HUES64 (cell line): Measurements from ENCODE around the gene RPH3AL.
A peak's percentile ranks its signal among the peaks of the same experiment; 100 is the strongest.
"Not testable (repeated sequence)": the region's sequence is repeated elsewhere in the genome, so short reads cannot be mapped to it uniquely, and the experiment has no call there.

Source experiments
- H3K27ac ChIP-seq: 2 replicates; pipeline ENCODE4 v1.7.0; 2013; ENCODE audit warnings: low read depth, low read length, inconsistent platforms
- H3K27me3 ChIP-seq: 2 replicates; pipeline ENCODE4 v1.6.1; 2013; ENCODE audit warnings: mild to moderate bottlenecking, low read length; ENCODE audit not compliant: insufficient read depth
- H3K36me3 ChIP-seq: 2 replicates; pipeline ENCODE4 v1.6.1; 2013; ENCODE audit warnings: mild to moderate bottlenecking, low read length; ENCODE audit not compliant: insufficient read depth
- H3K4me1 ChIP-seq: 2 replicates; pipeline ENCODE4 v1.6.1; 2013; ENCODE audit warnings: mild to moderate bottlenecking, low read length, moderate library complexity; ENCODE audit not compliant: insufficient read depth
- H3K4me3 ChIP-seq: 2 replicates; pipeline ENCODE4 v1.5.1; 2013; ENCODE audit warnings: mild to moderate bottlenecking, low read length, moderate library complexity
- H3K9ac ChIP-seq: 2 replicates; pipeline ENCODE4 v1.6.1; 2013; ENCODE audit warnings: mild to moderate bottlenecking, low read depth, low read length
- H3K9me3 ChIP-seq: 2 replicates; pipeline ENCODE4 v1.6.1; 2013; ENCODE audit warnings: low read depth, low read length; ENCODE audit not compliant: insufficient read depth
- WGBS: fragments of 150-250, 120-280 bp; methylation state at CpG from one replicate; pipeline ENCODE4 v1.1.7; 2013; ENCODE audit warnings: missing lambda C conversion rate; 5-methylcytosine and 5-hydroxymethylcytosine counted together

RPH3AL gene

GRCh38 chr17:322006-322780, 30.4 kb downstream of the RPH3AL start:
- 57% methylated on average over 27 of the region's 27 CpGs for WGBS
- H3K9ac ChIP-seq = no peak overlapping the region
- no peak overlapping the region for H3K27ac ChIP-seq
- H3K27me3 ChIP-seq = peaks cover 16% of the 10 kb centered on the region
- H3K4me1 ChIP-seq = peaks cover 19% of the 10 kb centered on the region
- no peaks in the 10 kb centered on the region for H3K36me3 ChIP-seq
- no peaks in the 10 kb centered on the region for H3K9me3 ChIP-seq
- no peak overlapping the region for H3K4me3 ChIP-seq

GRCh38 chr17:321386-321941, 31.1 kb downstream of the RPH3AL start:
- Histone ChIP-seq H3K9me3 (no peaks in the 10 kb centered on the region), H3K27ac (no peak overlapping the region), H3K4me3 (no peak overlapping the region), H3K27me3 (peaks cover 16% of the 10 kb centered on the region), H3K4me1 (peaks cover 19% of the 10 kb centered on the region), H3K36me3 (no peaks in the 10 kb centered on the region), H3K9ac (no peak overlapping the region)
- WGBS = 71% methylated on average over 35 of the region's 35 CpGs

- 24% methylated on average over 25 of the region's 25 CpGs for WGBS
These were observed 31.7 kb downstream of the RPH3AL start for GRCh38 chr17:320809-321385.

GRCh38 chr17:320139-320538, 32.5 kb downstream of the RPH3AL start:
- Histone ChIP-seq H3K36me3 (no peaks in the 10 kb centered on the region), H3K27me3 (peaks cover 16% of the 10 kb centered on the region), H3K27ac (no peak overlapping the region), H3K4me1 (peaks cover 19% of the 10 kb centered on the region), H3K9me3 (no peaks in the 10 kb centered on the region; the same call in 1 of the 2 replicates), H3K9ac (no peak overlapping the region), H3K4me3 (no peak overlapping the region)
- 90% methylated on average over 9 of the region's 9 CpGs for WGBS

More at GRCh38 chr17:320809-321385, 31.7 kb downstream of the RPH3AL start:
- no peak overlapping the region for H3K9ac ChIP-seq
- no peaks in the 10 kb centered on the region for H3K9me3 ChIP-seq
- H3K4me1 ChIP-seq = peaks cover 19% of the 10 kb centered on the region
- peak overlapping the region; percentile 34; the same call in 1 of the 2 replicates for H3K4me3 ChIP-seq
- H3K27ac ChIP-seq = no peak overlapping the region
- H3K27me3 ChIP-seq = peaks cover 16% of the 10 kb centered on the region
- no peaks in the 10 kb centered on the region for H3K36me3 ChIP-seq

- Histone ChIP-seq H3K36me3 (no peaks in the 10 kb centered on the region), H3K27me3 (peaks cover 16% of the 10 kb centered on the region), H3K9me3 (no peaks in the 10 kb centered on the region; the same call in 1 of the 2 replicates), H3K4me1 (peaks cover 19% of the 10 kb centered on the region), H3K27ac (no peak overlapping the region), H3K4me3 (no peak overlapping the region), H3K9ac (no peak overlapping the region)
- WGBS = 87% methylated on average over 12 of the region's 12 CpGs
These were observed 33.3 kb downstream of the RPH3AL start for GRCh38 chr17:319266-319665.

GRCh38 chr17:317070-317469, 35.5 kb downstream of the RPH3AL start:
- not testable (repeated sequence) for H3K9me3 ChIP-seq, H3K27ac ChIP-seq, H3K27me3 ChIP-seq, H3K4me3 ChIP-seq, H3K9ac ChIP-seq, H3K36me3 ChIP-seq, H3K4me1 ChIP-seq
- WGBS = 96% methylated on average over 1 of the region's 2 CpGs

DNA sequence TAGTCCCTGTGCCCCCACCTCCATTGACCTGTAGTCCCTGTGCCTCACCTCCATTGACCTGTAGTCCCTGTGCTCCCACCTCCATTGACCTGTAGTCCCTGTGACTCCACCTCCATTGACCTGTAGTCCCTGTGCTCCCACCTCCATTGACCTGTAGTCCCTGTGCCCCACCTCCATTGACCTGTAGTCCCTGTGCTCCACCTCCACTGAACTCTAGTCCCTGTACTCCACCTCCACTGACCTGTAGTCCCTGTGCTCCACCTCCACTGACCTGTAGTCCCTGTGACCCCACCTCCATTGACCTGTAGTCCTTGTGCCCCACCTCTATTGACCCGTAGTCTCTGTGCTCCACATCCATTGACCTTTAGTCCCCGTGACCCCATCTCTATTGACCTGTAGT, 37.2 kb downstream of the RPH3AL start:
- not testable (repeated sequence) for H3K4me3 ChIP-seq, H3K36me3 ChIP-seq, H3K9me3 ChIP-seq, H3K27ac ChIP-seq, H3K9ac ChIP-seq, H3K4me1 ChIP-seq, H3K27me3 ChIP-seq
- WGBS = 62% methylated on average over 2 of the region's 2 CpGs

GRCh38 chr17:314614-314944, 38.0 kb downstream of the RPH3AL start:
- peaks cover 16% of the 10 kb centered on the region for H3K4me1 ChIP-seq
- WGBS = 69% methylated on average over 1 of the region's 1 CpG
- not testable (repeated sequence) for H3K27me3 ChIP-seq, H3K27ac ChIP-seq, H3K9ac ChIP-seq, H3K9me3 ChIP-seq, H3K36me3 ChIP-seq, H3K4me3 ChIP-seq

DNA sequence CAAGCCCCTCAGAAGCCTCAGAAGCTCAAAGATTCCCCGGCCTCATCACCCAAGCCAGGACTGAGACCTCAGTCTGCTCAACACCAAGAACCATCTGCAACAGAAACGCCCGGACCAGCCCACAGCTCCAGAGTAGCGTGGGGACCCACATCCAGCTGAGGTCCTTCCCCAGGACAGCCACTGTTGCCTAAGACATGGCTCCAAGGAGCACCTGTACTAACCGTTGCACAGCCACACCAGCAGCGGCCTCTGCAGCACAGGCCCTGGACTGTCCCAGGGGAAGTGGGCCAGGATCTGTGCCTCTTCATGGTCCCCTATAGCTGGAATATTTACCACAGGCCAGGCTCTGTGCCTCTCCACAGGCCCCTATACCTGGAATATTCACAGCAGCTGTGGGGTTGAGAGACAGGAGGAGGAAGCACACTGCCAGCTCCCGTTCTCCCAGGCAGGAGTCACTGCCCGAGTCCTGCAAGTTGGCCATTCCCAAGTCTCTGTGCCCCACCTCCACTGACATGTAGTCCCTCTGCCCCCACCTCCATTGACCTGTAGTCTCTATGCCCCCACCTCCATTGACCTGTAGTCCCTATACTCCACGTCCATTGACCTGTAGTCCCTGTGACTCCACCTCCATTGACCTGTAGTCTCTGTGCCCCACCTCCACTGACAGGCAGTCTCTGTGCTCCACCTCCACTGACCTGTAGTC, 38.5 kb downstream of the RPH3AL start:
- no peaks in the 10 kb centered on the region for H3K27me3 ChIP-seq
- H3K9ac ChIP-seq = no peak overlapping the region
- no peak overlapping the region for H3K27ac ChIP-seq
- H3K9me3 ChIP-seq = no peaks in the 10 kb centered on the region; the same call in 1 of the 2 replicates
- H3K4me3 ChIP-seq = no peak overlapping the region
- peaks cover 16% of the 10 kb centered on the region for H3K4me1 ChIP-seq
- H3K36me3 ChIP-seq = no peaks in the 10 kb centered on the region
- 91% methylated on average over 9 of the region's 9 CpGs for WGBS

- H3K9ac ChIP-seq = no peak overlapping the region
- WGBS = 91% methylated on average over 10 of the region's 10 CpGs
- H3K36me3 ChIP-seq = no peaks in the 10 kb centered on the region
- H3K4me3 ChIP-seq = no peak overlapping the region
- no peaks in the 10 kb centered on the region for H3K27me3 ChIP-seq
- H3K27ac ChIP-seq = no peak overlapping the region
- H3K9me3 ChIP-seq = no peaks in the 10 kb centered on the region; the same call in 1 of the 2 replicates
- H3K4me1 ChIP-seq = peaks cover 16% of the 10 kb centered on the region
These were observed 39.4 kb downstream of the RPH3AL start for GRCh38 chr17:313231-313630.

DNA sequence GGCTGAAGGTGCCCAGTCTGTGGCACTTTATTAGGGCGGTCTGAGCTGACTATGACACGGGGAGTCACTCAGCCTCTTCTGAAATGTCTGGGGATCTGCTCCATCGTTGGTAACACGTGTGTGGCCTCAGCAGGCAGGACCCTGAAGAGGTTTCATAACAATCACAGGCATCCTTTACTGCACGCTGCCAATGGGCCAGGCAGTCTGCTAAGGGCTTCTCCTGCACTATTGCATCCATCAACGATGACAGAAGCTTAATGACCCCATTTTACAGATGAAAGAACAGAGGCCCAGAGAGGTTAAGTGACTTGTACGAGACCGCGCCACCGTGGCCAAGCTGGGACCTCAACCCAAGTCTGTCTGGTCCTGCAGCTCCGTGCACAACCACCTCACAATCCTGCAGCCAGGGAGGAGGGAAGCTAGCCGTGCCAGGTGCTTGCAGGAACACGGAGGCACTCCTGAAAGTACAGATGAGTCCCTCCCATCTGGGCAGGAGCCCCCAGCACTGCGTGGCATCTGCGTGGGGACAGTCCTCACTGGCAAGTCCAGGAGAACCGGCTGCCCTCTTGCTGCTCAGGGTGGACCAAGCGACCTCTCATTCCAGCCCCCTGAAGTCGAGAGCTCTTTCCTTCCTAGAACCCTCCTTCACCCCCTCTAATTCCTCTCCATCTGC, 40.0 kb downstream of the RPH3AL start:
- Histone ChIP-seq H3K9me3 (no peaks in the 10 kb centered on the region; the same call in 1 of the 2 replicates), H3K4me1 (peaks cover 16% of the 10 kb centered on the region), H3K27ac (no peak overlapping the region), H3K9ac (no peak overlapping the region), H3K36me3 (no peaks in the 10 kb centered on the region), H3K27me3 (no peaks in the 10 kb centered on the region), H3K4me3 (no peak overlapping the region)
- WGBS = 90% methylated on average over 18 of the region's 18 CpGs
